ENCODE measurements around the gene ALLC.

The ALLC gene

DNA sequence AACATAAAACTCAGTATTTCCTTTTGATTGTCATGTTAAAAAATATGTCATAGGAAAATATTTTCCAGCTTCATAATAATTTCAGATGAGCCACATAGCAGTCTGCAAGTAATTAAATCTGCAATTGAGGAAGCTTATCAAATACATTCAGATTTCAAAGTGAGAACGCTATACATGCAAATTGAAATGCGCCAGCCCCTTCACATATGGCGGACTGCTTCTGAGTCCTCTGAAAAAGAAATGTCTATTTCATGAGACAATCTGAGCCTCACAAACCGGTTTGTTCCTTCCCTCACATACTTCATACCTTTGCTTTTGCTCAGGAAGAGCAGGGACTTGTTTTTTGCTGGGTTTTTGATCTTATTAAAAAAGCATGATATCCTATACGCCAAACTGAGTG, 43.1 kb downstream of the ALLC start:
- H3K27ac ChIP-seq (ENCODE audit: low read depth, low read length): no peak overlapping the region
- TF ChIP-seq EZH2phosphoT487 (IDR thresholded peaks at IDR 0.05; ENCODE audit: borderline replicate concordance, low read length): no peak
- no peak for TF ChIP-seq CTCF (IDR thresholded peaks at IDR 0.05; ENCODE audit: low read depth, low read length, poor library complexity, severe bottlenecking)
- H3K36me3 ChIP-seq (ENCODE audit: control insufficient read depth, low read length): no peaks in the 10 kb centered on the region
- H3F3A ChIP-seq (ENCODE audit: control insufficient read depth, insufficient read depth): no peaks in the 10 kb centered on the region
- no peaks in the 10 kb centered on the region for H3K9me3 ChIP-seq (ENCODE audit: control insufficient read depth, insufficient read depth, low read length)
- H3K9me2 ChIP-seq (replicated peaks; ENCODE audit: control insufficient read depth, low read length): no peaks in the 10 kb centered on the region
- H3K4me2 ChIP-seq (ENCODE audit: low read length): no peak overlapping the region
- H4K20me1 ChIP-seq (ENCODE audit: control insufficient read depth, insufficient read depth, low read depth, low read length): no peaks in the 10 kb centered on the region
- H3K4me3 ChIP-seq (ENCODE audit: low read length): no peak overlapping the region
- no peaks in the 10 kb centered on the region for H3K79me2 ChIP-seq (ENCODE audit: control insufficient read depth, low read length)
- H3K4me1 ChIP-seq (ENCODE audit: control insufficient read depth, low read length): no peaks in the 10 kb centered on the region
- H3K27me3 ChIP-seq (ENCODE audit: control insufficient read depth, low read length): peaks cover 14% of the 10 kb centered on the region

DNA sequence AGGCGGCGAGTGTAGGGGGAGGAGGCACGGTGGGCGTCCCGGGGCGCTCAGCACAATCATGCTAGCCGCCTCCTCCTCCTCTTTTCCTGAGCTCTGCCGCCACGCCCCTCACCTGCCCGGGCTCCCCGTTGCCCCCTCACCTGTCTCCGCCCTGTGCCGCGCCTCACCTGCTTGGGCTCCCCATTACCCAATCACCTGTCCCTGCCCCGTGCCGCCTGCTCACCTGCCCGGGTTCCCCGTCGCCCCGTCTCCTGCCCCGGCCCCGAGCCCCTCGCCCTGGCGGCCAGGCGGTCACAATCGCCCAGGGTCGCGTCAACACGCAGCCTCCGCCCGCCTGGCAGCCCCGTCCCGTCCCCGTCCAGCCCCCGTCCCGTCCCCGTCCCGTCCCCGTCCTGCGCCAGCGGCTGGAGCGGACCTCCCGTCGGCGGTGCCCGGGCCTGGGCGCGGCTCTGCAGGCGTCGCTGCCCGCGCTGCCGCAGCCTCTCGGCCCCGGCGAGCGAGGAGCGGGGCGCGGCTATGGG, 45.3 kb downstream of the ALLC start, which contains the start of gene DCDC2C:
Gene DCDC2C (plus strand): TSS at position 340 of the 521 bp plus-strand sequence. CDS start 177 bp downstream, at position 517.
- Histone ChIP-seq H3K4me3 (ENCODE audit: low read length) (no peak within 1 kb of the TSS), H3K9me2 (replicated peaks; ENCODE audit: control insufficient read depth, low read length) (no peaks in the 10 kb centered on the region), H3F3A (ENCODE audit: control insufficient read depth, insufficient read depth) (no peaks in the 10 kb centered on the region), H3K4me2 (ENCODE audit: low read length) (no peak within 1 kb of the TSS), H3K4me1 (ENCODE audit: control insufficient read depth, low read length) (no peaks in the 10 kb centered on the region), H3K27ac (ENCODE audit: low read depth, low read length) (no peak within 1 kb of the TSS), H4K20me1 (ENCODE audit: control insufficient read depth, insufficient read depth, low read depth, low read length) (no peaks in the 10 kb centered on the region), H3K9me3 (ENCODE audit: control insufficient read depth, insufficient read depth, low read length) (no peaks in the 10 kb centered on the region), H3K79me2 (ENCODE audit: control insufficient read depth, low read length) (no peaks in the 10 kb centered on the region), H3K27me3 (ENCODE audit: control insufficient read depth, low read length) (peaks cover 11% of the 10 kb centered on the region), H3K36me3 (ENCODE audit: control insufficient read depth, low read length) (no peaks in the 10 kb centered on the region)
- no peak for TF ChIP-seq EZH2phosphoT487 (IDR thresholded peaks at IDR 0.05; ENCODE audit: borderline replicate concordance, low read length)
- TF ChIP-seq CTCF (IDR thresholded peaks at IDR 0.05; ENCODE audit: low read depth, low read length, poor library complexity, severe bottlenecking): no peak

GRCh38 chr2:3703757-3704355, 45.9 kb downstream of the ALLC start:
- Histone ChIP-seq H3K36me3 (ENCODE audit: control insufficient read depth, low read length) (no peaks in the 10 kb centered on the region), H3K9me3 (ENCODE audit: control insufficient read depth, insufficient read depth, low read length) (no peaks in the 10 kb centered on the region), H3K9me2 (replicated peaks; ENCODE audit: control insufficient read depth, low read length) (no peaks in the 10 kb centered on the region), H3K79me2 (ENCODE audit: control insufficient read depth, low read length) (no peaks in the 10 kb centered on the region), H3K4me3 (ENCODE audit: low read length) (no peak overlapping the region), H3K4me2 (ENCODE audit: low read length) (no peak overlapping the region), H3K4me1 (ENCODE audit: control insufficient read depth, low read length) (no peaks in the 10 kb centered on the region), H3K27me3 (ENCODE audit: control insufficient read depth, low read length) (peaks cover 11% of the 10 kb centered on the region), H3F3A (ENCODE audit: control insufficient read depth, insufficient read depth) (no peaks in the 10 kb centered on the region), H4K20me1 (ENCODE audit: control insufficient read depth, insufficient read depth, low read depth, low read length) (no peaks in the 10 kb centered on the region), H3K27ac (ENCODE audit: low read depth, low read length) (no peak overlapping the region)
- TF ChIP-seq CTCF (IDR thresholded peaks at IDR 0.05; ENCODE audit: low read depth, low read length, poor library complexity, severe bottlenecking) (no peak), EZH2phosphoT487 (IDR thresholded peaks at IDR 0.05; ENCODE audit: borderline replicate concordance, low read length) (no peak)
